Pulmonary artery endothelial cell (primary cell): ENCODE data around the gene PRAC2. TPM values are rescaled to one million over a fixed set of nuclear protein-coding genes. Genes with fewer than 3 reads are reported as not detected.
"Not testable (repeated sequence)": the region's sequence is repeated elsewhere in the genome, so short reads cannot be mapped to it uniquely, and the experiment has no call there.

Source experiments
- DNase-seq: peaks from one replicate; pipeline ENCODE4 v3.0.0-alpha.2; 2011; ENCODE audit warnings: low read depth, low spot score
- total RNA-seq: library from RNA; depleted of rRNA; stranded (reverse); fragments of >200 nt; gene quantifications from 2 replicates; pipeline ENCODE4 v1.2.3, GENCODE V29; 2014

The PRAC2 gene
- not detected in 2 replicates for total RNA-seq

- DNase-seq: no peak
These were observed at the start of gene PRAC2 for GRCh38 chr17:48722915-48723422. Gene PRAC2 (plus strand): TSS chr17:48723185. CDS start chr17:48724411, 1,226 bp downstream.

DNA sequence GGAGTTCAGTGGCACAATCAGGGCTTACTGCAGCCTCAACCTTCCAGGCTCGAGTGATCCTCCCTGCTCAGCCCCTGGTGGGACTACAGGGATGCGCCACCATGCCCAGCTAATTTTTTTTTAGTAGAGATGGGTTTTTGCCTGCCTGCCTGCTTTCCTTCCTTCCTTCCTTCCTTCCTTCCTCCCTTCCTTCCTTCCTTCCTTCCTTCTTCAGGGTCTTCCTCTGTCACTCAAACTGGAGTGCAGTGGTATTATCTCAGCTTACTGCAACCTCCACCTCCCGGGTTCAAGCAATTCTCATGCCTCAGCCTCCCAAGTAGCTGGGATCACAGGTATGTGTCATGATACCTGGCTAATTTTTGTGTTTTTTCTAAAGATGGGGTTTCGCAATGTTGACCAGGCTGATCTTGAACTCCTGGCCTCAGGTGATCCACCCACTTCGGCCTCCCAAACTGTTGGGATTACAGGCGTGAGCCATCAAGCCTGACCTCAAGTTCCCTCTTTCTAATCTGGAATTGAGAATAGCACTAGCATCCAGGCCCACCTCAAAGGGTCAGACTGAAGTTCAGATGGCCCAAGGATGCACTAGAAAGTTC lies 45.9 kb upstream of the PRAC2 start:
- no peak for DNase-seq

DNA sequence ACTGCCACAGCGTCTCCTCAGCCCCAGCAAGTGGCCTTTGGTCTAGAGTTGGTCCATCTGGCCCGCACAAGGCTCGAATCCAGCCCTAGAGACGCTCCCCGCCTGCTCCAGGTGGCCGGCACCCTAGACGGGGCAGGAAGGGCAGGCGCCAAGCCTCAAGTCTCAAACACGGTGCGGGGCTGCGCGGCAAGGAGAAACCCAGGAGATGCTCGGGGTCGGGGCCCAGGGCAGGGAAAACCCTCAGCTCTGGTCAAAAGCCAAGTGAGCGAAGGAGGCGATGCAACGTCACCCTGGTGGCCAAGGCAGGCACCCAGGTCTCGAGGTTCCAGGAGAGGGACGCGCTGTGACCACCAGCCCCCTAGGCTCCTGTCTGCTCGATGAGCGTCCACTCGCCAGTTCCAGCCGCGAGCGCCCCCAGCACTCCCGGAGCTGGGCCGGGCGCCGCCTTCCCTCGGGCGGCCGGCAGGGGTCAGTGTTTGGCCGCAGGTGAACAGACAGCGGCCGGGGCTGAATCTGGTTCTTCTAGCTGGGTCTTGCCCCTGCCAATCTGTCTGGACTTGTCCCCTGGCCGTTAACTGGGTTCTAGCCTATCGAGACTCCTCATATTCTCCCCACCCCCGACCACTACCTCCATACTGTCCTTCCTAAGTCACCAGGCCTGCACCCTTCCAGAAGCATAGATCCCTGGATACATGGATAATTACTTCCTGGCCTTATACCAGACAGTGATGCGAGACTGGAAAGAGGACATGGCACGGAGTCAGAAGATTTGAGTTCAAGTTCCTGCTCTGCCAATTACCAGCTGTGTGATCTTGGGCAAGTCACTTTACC lies 44.6 kb upstream of the PRAC2 start:
- no peak for DNase-seq

DNA sequence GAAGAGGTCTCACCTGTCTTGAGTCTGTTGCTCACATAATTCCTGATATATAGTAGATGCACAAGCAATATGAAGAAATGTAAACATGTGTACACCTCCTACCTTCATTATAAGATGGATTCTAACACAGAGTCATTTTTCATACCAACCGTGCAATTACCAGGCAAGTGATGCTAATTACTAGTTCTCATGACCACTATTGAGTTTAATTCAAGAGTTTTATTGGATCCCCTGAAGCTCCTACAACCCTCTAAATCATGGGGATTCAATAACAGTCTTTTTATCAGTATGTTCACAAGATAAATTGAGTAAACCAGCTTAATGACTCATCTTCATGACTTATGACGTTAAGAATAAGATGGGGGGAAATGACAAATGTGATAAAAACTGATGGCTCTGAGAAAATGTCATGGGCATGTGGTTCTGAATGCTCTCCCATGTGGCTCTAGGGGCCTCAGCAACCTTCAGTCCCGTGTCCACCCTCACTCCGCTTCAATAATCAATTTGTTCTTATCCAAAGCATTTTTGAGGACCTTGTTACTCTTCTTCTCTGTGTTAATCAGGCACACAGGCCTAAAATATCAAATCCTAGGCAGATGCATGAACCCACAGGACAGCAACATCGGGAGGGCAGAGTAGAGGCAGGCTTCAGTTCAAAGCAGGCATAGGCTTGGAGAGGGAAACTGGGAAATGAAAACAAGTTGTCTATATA lies 43.4 kb upstream of the PRAC2 start:
- DNase-seq: no peak

DNA sequence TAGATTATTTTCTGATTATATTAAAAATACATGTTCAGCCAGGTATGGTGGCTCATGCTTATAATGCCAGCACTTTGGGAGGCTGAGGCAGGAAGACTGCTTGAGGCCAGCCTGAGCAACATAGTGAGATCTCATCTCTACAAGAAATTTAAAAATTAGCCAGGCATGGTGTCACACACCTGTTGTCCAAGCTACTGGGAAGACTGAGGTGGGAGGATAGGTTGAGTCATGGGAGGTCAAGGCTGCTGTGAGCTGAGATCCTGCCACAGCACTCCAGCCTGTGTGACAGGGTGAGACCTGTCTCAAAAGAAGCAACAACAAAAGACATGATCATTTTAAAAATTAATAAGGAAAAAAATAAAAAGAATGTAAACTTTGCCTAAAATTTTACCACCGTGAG lies 41.4 kb upstream of the PRAC2 start:
- DNase-seq: no peak

DNA sequence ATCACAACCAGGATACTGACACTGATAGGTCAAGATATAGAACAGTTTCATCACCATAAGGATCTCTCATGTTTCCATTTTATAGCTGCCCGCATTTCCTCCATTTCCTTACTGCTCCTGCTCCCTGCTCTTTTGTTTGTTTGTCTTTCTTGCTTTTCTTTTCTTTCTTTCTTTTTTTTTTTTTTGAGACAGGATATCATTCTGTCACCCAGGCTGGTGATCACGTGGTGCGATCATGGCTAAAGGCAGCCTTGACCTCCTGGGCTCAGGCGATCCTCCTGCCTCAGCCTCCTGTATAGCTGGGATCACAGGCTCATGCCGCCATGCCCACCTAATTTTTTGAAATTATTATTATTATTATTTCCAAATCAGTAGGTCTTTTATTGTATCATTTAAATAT lies 32.3 kb upstream of the PRAC2 start:
- no peak for DNase-seq

DNA sequence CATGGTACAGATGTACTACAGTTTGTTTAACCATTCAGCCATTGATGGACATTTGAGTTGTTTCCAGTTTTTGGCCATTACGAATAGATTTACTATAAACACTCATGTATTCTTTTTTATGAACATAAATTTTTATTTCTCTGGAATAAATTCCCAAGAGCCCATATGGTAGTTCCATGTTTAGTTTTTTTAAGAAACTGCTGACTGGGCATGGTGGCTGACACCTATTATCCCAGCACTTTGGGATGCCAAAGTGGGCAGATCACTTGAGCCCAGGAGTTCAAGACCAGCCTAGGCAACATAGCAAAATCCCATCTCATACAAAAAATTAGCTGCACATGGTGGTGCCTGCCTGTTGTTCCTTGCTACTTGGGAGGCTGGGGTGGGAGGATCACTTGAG lies 30.9 kb upstream of the PRAC2 start:
- DNase-seq: no peak

DNA sequence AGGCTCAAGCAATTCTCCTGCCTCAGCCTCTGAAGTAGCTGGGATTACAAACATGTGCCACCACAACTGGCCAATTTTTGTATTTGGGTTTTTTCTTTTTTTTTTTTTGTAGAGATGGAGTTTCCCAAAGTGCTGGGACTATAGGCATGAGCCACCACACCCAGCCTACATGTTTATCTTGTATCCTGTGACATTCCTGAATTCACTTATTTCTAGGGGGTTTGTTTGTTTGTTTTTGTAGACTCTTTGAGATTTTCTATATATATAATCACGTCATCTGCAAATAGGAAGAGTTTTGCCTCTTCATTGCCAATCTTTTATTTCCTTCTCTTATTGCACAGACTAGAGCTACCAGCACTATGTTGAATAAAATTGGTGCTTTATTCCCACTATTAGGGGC lies 29.8 kb upstream of the PRAC2 start:
- DNase-seq: no peak

DNA sequence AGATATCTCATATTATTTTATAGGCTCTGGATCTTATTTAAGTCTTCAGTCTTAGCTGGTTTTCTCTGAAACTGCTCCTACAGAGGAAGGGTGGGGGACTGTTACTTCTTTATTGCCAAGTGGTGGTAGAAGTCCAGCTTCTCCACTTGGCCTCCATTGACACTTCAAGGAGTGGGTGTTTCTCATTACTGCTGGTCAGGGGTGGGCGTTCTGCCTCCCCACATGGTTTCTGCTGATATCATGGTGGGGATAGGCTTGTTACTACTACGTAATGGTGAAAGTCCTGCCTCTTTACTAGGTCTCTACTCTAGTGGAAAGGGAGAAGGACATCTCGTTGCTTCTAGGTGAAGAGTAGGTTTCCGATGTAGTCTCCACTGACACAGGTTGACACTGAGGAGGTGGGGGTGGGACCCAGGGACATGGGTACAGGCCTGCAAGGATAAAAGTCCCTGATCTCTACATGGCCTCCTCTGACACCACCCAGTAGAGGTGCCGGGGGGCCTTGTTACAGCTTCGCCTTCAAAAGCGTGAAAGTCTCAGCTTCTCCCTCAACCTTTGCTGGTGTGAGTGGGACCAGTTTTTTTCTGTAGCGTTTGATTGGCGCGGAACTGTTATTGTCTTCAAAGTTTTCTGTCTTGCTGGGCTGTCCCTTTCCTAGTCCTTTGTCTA lies 21.0 kb upstream of the PRAC2 start:
- no peak for DNase-seq

GRCh38 chr17:48704361-48705248 lies 18.4 kb upstream of the PRAC2 start:
- no peak for DNase-seq

DNA sequence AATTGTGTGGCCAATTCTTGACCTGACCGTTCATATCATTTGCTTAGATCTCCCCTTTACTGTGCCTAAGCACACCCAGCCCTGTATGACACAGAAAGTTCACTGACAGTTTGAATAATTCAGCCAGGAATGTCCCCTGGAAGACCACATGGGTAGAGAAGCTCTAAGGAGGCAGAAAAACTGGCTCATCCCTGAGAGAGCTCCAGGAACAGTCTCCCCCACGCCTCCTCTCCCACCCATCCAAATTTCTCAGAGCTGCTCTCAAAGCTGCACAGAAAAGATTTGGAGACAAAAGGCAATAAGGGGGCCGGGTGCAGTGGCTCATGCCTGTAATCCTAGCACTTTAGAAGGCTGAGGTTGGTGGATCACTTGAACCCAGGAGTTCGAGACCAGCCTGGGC lies 11.9 kb upstream of the PRAC2 start:
- no peak for DNase-seq

- DNase-seq: no peak
These were observed 7.2 kb upstream of the PRAC2 start for GRCh38 chr17:48715496-48716399.

DNA sequence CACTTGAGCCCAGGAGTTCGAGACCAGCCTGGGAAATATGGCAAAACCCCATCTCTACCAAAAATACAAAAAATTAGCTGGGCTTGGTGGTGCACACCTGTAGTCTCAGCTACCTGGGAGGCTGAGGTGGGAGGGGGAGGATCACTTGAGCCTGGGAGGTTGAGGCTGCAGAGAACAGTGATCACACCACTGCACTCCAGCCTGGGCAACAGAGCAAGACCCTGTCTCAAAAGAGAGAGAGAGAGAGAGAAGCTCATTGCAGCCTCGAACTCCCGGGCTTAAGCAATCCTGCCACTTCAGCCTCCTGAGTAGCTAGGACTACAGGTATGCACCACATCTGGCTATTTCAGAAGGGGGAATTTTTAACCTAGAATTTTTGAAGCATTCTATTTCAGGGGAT lies 6.4 kb upstream of the PRAC2 start:
- DNase-seq: not testable (repeated sequence)

- DNase-seq: no peak
These were observed 5.4 kb upstream of the PRAC2 start for GRCh38 chr17:48717367-48718226.

- DNase-seq: no peak
These were observed 4.7 kb upstream of the PRAC2 start for GRCh38 chr17:48718227-48718760.

DNA sequence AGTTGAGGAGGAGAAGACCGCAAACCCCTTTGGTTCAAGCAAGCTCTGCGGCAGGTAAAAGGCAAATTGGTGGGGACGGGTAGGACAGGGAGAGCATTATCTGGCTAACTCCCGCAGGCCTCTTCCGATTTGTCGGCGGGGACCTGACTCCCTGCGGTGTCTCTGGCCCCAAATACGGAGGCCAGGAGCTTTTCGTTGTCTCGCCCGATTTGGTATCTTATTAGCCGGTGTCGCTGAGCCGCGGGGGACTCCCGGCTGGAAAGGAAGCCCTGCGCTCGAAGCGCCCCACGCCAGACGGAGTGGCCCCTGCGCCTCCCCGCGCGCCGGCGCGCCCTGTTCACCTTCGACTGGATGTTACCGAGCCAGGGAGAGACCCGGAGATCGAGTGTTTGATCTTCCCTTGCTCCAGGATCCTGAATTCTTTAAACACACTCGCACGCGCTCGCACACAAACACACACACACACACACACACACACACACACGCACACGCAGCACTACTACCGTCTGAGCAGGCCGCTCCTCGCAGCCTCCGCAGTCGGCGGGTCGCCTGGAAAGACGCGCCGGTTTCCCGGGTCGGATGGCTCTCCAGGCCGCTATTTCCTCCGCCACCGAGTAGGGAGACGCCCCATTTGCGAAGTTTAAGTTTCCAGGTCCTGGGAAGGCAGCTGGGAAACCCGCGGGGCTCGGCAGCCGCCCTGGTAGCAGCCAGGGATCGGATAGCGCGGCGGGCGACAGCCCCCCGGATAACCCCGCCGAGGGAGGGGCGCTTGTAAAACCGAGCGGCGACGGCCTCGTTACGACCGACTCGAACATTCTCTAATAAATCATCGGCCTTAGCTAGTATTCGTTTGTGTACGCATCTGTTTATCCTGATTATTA lies 4.0 kb upstream of the PRAC2 start:
- DNase-seq: no peak

GRCh38 chr17:48719642-48720265 lies 3.2 kb upstream of the PRAC2 start:
- no peak for DNase-seq
